HEK293 (cell line): ENCODE results near the gene IL18RAP.

ENCODE experiments used
- CTCF ChIA-PET: fragments of 350-600 bp; formaldehyde crosslinking; extraction: SDS; loops from one replicate; lab custom pipeline; 2021; ENCODE audit warnings: antibody characterized with exemption; lab: Yijun Ruan, JAX
- POLR2A ChIA-PET: fragments of 300-600 bp; formaldehyde crosslinking; extraction: SDS; loops from one replicate; lab custom pipeline; 2020; ENCODE audit warnings: antibody characterized with exemption, inconsistent platforms; lab: Yijun Ruan, JAX
- H3K27ac ChIP-seq: fragments of 200-500 bp; sonication (Bioruptor generic); 2 replicates; pipeline ENCODE4 v1.5.1; 2014; ENCODE audit warnings: low read depth, low read length, control low read depth, inconsistent platforms; ENCODE audit errors: extremely low read depth
- H3K36me3 ChIP-seq, 2 experiments: fragments of 200-500 bp in 1 of 2; sonication (Bioruptor generic) in 1 of 2; 1 replicate in 1 of 2; 2 replicates in 1 of 2; pipeline ENCODE4 v1.5.1; 2014 to 2017; ENCODE audit warnings: inconsistent platforms in 2 of 2, low read length in 2 of 2; ENCODE audit not compliant: control insufficient read depth in 2 of 2, insufficient read depth in 1 of 2
- H3K4me1 ChIP-seq: fragments of 200-500 bp; sonication (Bioruptor generic); 2 replicates; pipeline ENCODE4 v1.5.1; 2014; ENCODE audit warnings: mild to moderate bottlenecking, low read length, inconsistent platforms; ENCODE audit not compliant: control insufficient read depth, insufficient read depth
- H3K4me3 ChIP-seq: 2 replicates; pipeline ENCODE4 v1.5.1; 2011; ENCODE audit warnings: low read depth, mild to moderate bottlenecking, control low read depth, low read length, moderate library complexity
- H3K9me3 ChIP-seq: fragments of 200-500 bp; sonication (Bioruptor generic); 2 replicates; pipeline ENCODE4 v1.5.1; 2014; ENCODE audit warnings: low read depth, low read length, inconsistent platforms; ENCODE audit not compliant: control insufficient read depth, insufficient read depth
- GFI1B ChIP-seq: fragments of 450-650 bp; formaldehyde crosslinking; IDR thresholded peaks from 2 replicates; pipeline ENCODE4 v1.5.1; 2016; ENCODE audit warnings: missing biosample characterization, missing genetic modification characterization
- HOXA7 ChIP-seq: sonication (generic); formaldehyde crosslinking; IDR thresholded peaks from 2 replicates; pipeline ENCODE4 v1.8.1; 2022; ENCODE audit warnings: missing genetic modification reagents, borderline replicate concordance
- MEIS1 ChIP-seq: sonication (generic); formaldehyde crosslinking; IDR thresholded peaks from 2 replicates; pipeline ENCODE4 v1.8.1; 2022; ENCODE audit warnings: missing genetic modification reagents, mild to moderate bottlenecking, borderline replicate concordance
- SALL2 ChIP-seq: fragments of 450-650 bp; formaldehyde crosslinking; IDR thresholded peaks from 2 replicates; pipeline ENCODE4 v1.5.0; 2017; ENCODE audit warnings: missing biosample characterization, mild to moderate bottlenecking, missing genetic modification characterization, borderline replicate concordance
- ZBTB48 ChIP-seq: fragments of 450-650 bp; formaldehyde crosslinking; IDR thresholded peaks from 2 replicates; pipeline ENCODE4 v1.5.1; 2016; ENCODE audit warnings: missing biosample characterization, missing genetic modification characterization
- ZBTB8A ChIP-seq: fragments of 450-650 bp; formaldehyde crosslinking; IDR thresholded peaks from 2 replicates; pipeline ENCODE4 v1.5.1; 2016; ENCODE audit warnings: missing biosample characterization, missing genetic modification characterization
- ZIC2 ChIP-seq: fragments of 450-650 bp; formaldehyde crosslinking; IDR thresholded peaks from 2 replicates; pipeline ENCODE4 v1.5.1; 2016; ENCODE audit warnings: missing biosample characterization, missing genetic modification characterization
- ZNF132 ChIP-seq: fragments of 450-650 bp; formaldehyde crosslinking; IDR thresholded peaks from 2 replicates; pipeline ENCODE4 v1.5.1; 2017; ENCODE audit warnings: missing biosample characterization, missing genetic modification characterization, borderline replicate concordance
- ZNF174 ChIP-seq: fragments of 450-650 bp; formaldehyde crosslinking; IDR thresholded peaks from 2 replicates; pipeline ENCODE4 v1.5.0; 2017; ENCODE audit warnings: missing biosample characterization, mild to moderate bottlenecking, missing genetic modification characterization
- ZNF24 ChIP-seq: fragments of 450-650 bp; formaldehyde crosslinking; IDR thresholded peaks from 2 replicates; pipeline ENCODE4 v1.5.1; 2016; ENCODE audit warnings: missing biosample characterization, missing genetic modification characterization
- ZNF274 ChIP-seq, 2 experiments: fragments of 200-500 bp in 1 of 2; fragments of 450-650 bp in 1 of 2; sonication (Bioruptor generic) in 1 of 2; formaldehyde crosslinking in 1 of 2; IDR thresholded peaks; 2 replicates each; pipeline versions ENCODE4 v1.5.1 to v1.6.1; 2014 to 2016; ENCODE audit warnings: borderline replicate concordance in 1 of 2, inconsistent platforms in 1 of 2, low read length in 1 of 2, missing biosample characterization in 1 of 2, missing genetic modification characterization in 1 of 2
- ZNF302 ChIP-seq: fragments of 450-650 bp; formaldehyde crosslinking; IDR thresholded peaks from 2 replicates; pipeline ENCODE4 v1.5.1; 2016; ENCODE audit warnings: missing biosample characterization, missing genetic modification characterization, low read depth
- ZNF416 ChIP-seq: fragments of 450-650 bp; formaldehyde crosslinking; IDR thresholded peaks from 2 replicates; pipeline ENCODE4 v1.5.1; 2016; ENCODE audit warnings: missing biosample characterization, missing genetic modification characterization
- ZNF423 ChIP-seq: fragments of 450-650 bp; formaldehyde crosslinking; IDR thresholded peaks from 2 replicates; pipeline ENCODE4 v1.5.1; 2016; ENCODE audit warnings: missing biosample characterization, missing genetic modification characterization
- ZNF426 ChIP-seq: fragments of 450-650 bp; formaldehyde crosslinking; IDR thresholded peaks from 2 replicates; pipeline ENCODE4 v1.5.1; 2017; ENCODE audit warnings: missing biosample characterization, missing genetic modification characterization, mild to moderate bottlenecking, inconsistent platforms, moderate library complexity
- ZNF558 ChIP-seq: fragments of 450-650 bp; formaldehyde crosslinking; IDR thresholded peaks from 2 replicates; pipeline ENCODE4 v1.5.1; 2016; ENCODE audit warnings: missing biosample characterization, missing genetic modification characterization
- ZNF623 ChIP-seq: fragments of 450-650 bp; formaldehyde crosslinking; IDR thresholded peaks from 2 replicates; pipeline ENCODE4 v1.5.1; 2016; ENCODE audit warnings: missing biosample characterization, missing genetic modification characterization
- ZNF626 ChIP-seq: fragments of 450-650 bp; sonication (Bioruptor Pico); formaldehyde crosslinking; IDR thresholded peaks from 2 replicates; pipeline ENCODE4 v1.5.1; 2018; ENCODE audit warnings: missing biosample characterization, missing genetic modification characterization, inconsistent platforms
- ZNF677 ChIP-seq: fragments of 450-650 bp; IDR thresholded peaks from 2 replicates; pipeline ENCODE4 v1.5.0; 2018; ENCODE audit warnings: missing biosample characterization, mild to moderate bottlenecking, missing genetic modification characterization, moderate library complexity
- ZNF76 ChIP-seq: fragments of 450-650 bp; formaldehyde crosslinking; IDR thresholded peaks from 2 replicates; pipeline ENCODE4; 2016; ENCODE audit warnings: low read depth, missing biosample characterization, missing genetic modification characterization, borderline replicate concordance
- ZSCAN30 ChIP-seq: fragments of 450-650 bp; IDR thresholded peaks from 2 replicates; pipeline ENCODE4 v1.5.1; 2018; ENCODE audit warnings: missing biosample characterization, mild to moderate bottlenecking, missing genetic modification characterization, moderate library complexity
- TF ChIP-seq, protein P1 (sequence below): fragments of 450-650 bp; formaldehyde crosslinking; IDR thresholded peaks from 2 replicates; pipeline ENCODE4 v1.5.1; 2016; ENCODE audit warnings: missing biosample characterization, missing genetic modification characterization
- TF ChIP-seq, protein P2 (sequence below): fragments of 450-650 bp; formaldehyde crosslinking; IDR thresholded peaks from 2 replicates; pipeline ENCODE4 v1.5.1; 2016; ENCODE audit warnings: missing biosample characterization, missing genetic modification characterization

IL18RAP gene

DNA sequence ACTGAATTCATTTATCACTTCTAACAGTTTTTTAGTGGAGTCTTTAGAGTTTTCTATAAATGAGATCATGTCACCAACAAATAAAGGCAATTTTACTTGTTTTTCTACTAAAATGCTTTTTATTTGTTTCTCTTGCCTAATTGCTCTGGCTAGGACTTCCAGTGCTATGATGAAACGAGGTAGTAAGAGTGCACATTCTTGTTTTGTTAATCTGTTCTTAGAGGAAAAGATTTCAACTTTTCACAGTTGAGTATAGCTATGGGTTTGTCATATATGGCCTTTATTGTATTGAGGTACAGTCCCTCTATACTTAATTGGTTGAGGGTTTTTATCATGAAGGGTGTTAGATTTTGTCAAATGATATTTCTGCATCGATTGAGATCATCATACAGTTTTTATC, 5.6 kb downstream of the IL18RAP start:
- H3K4me1 ChIP-seq, result no peaks in the 10 kb centered on the region
- no peak overlapping the region for H3K27ac ChIP-seq
- POLR2A ChIA-PET, result no interaction called here
- CTCF ChIA-PET, result interaction anchor here (1.1 kb wide), 1 partner anchor 188 kb away, joined by 3 read pairs; no protein-coding TSS in a partner anchor
- H3K9me3 ChIP-seq, result no peaks in the 10 kb centered on the region
- no peak overlapping the region for H3K4me3 ChIP-seq
- TF ChIP-seq ZNF677 (tag by site-specific recombination) (no peak), ZNF416 (tag by site-specific recombination) (no peak), ZNF558 (tag by site-specific recombination) (no peak), ZNF24 (no peak)
- TF ChIP-seq, all 188 proteins: peak for 0
- no peaks in the 10 kb centered on the region for H3K36me3 ChIP-seq

DNA sequence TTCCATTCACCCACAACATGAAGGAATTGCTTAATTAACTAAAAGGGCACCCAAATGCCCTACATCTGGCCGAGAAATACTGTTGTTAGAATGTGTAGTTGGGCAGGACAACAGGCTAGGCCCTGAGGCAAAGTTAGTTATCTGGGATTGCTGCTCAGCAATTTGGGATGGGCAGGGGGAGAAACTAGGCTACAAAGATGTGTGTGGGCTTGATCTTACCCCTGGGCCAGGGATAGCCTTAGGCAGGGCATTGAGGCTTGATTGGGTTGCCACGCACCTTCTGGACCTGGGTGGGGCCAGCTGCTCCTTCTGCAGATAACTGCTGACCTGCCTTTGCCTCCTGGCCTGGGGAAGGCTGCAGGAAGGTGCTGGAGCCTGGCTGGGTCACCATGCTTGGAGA, 9.4 kb downstream of the IL18RAP start:
- TF ChIP-seq ZNF302 (tag by site-specific recombination), result no peak
- TF ChIP-seq ZNF174 (tag by site-specific recombination), result no peak
- no peak for TF ChIP-seq SALL2 (tag by site-specific recombination)
- no peak for TF ChIP-seq ZNF426 (tag by site-specific recombination)
- TF ChIP-seq MEIS1 (CRISPR knock-in tag), result no peak
- no peak for TF ChIP-seq ZNF677 (tag by site-specific recombination)
- TF ChIP-seq ZNF132 (tag by site-specific recombination), result no peak
- no peak for TF ChIP-seq GFI1B
- TF ChIP-seq ZBTB8A (tag by site-specific recombination), result no peak
- TF ChIP-seq ZNF623 (tag by site-specific recombination), result no peak
- TF ChIP-seq, all 188 proteins: peak for 0
- no peak overlapping the region for H3K4me3 ChIP-seq
- H3K36me3 ChIP-seq, result no peaks in the 10 kb centered on the region
- no peaks in the 10 kb centered on the region for H3K9me3 ChIP-seq
- no peaks in the 10 kb centered on the region for H3K4me1 ChIP-seq
- ChIA-PET CTCF (interaction anchor here (1.6 kb wide), 1 partner anchor 11 kb away, joined by 4 read pairs; no protein-coding TSS in a partner anchor), POLR2A (no interaction called here)
- no peak overlapping the region for H3K27ac ChIP-seq

DNA sequence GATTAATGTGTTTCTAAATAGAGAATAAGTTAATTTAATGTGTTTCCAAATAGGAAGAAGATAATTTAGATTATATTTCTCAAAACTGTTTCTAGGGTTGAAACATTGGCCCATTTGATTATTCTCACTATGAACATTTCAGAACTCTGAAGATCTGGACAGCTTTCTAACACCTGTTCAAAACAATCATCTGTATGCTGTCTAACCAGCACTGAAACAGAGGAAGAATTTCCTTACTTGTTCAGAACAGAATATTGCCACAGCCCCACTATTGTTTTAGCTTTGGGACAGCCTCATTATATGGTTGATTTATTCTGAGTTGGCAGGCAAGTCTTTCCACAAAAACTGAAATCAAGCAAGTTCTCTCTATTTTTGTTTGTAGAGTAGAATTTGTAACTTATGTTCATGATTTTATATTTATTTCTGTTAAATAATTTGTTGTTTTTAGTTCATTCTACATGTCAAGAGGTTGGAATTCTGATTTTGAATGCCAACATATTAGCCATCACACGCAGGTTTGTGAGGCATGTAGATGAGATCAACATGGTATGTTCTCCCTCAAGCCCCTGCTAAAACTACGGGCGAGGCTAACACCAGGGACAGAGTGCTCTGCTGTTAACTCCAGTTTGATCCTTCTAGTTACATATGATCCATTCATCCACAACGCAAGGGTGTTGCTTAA, 11.2 kb downstream of the IL18RAP start:
- ChIA-PET POLR2A (no interaction called here), CTCF (no interaction called here)
- no peaks in the 10 kb centered on the region for H3K36me3 ChIP-seq
- H3K27ac ChIP-seq, result no peak overlapping the region
- H3K4me1 ChIP-seq, result no peaks in the 10 kb centered on the region
- H3K9me3 ChIP-seq, result no peaks in the 10 kb centered on the region
- no peak for TF ChIP-seq ZNF626 (tag by site-specific recombination)
- TF ChIP-seq ZSCAN30, result no peak
- no peak for TF ChIP-seq ZNF423
- TF ChIP-seq ZNF274 (IDR thresholded peaks at IDR 0.05; ENCODE audit: low read length), result no peak
- TF ChIP-seq ZNF274 (tag by site-specific recombination; IDR thresholded peaks at IDR 0.05; ENCODE audit: borderline replicate concordance), result no peak
- TF ChIP-seq ZNF76 (tag by site-specific recombination), result no peak
- H3K4me3 ChIP-seq, result no peak overlapping the region

DNA sequence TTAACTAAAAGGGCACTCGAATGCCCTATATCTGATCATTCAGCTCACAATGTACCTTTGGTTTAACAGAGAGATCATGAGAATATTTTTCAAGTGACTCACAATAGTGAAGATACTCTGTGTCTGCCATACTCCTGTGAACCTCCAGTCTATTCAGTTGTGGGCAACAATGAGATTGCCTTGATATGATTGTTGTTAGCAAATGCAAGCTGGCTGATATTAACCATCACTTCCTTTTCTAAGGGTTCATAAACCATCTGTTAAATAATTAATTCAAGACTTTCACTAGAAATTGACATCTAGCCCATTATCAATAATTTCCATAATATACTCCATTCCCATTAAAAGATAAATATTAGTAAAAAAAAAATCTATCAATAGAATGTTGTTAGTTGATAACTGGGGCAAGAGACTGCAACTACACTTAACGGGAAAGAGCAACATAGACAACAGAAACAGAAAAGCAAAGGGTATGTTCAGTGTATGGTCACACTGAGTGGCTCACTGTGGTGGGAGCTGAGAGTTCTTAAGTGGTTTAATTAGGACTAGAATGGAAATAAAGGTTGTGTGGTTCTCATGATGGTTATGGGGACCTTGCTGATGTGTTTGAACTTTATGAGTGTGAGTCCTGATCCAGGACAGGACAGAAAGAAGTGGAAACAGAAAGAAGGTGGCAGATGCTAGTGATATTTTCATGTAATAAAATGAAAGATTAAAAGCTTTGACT, 11.9 kb downstream of the IL18RAP start:
- CTCF ChIA-PET, result no interaction called here
- Histone ChIP-seq H3K36me3 (no peaks in the 10 kb centered on the region), H3K4me1 (no peaks in the 10 kb centered on the region), H3K9me3 (no peaks in the 10 kb centered on the region), H3K27ac (no peak overlapping the region), H3K4me3 (no peak overlapping the region)
- POLR2A ChIA-PET, result no interaction called here
- TF ChIP-seq, protein P1, sequence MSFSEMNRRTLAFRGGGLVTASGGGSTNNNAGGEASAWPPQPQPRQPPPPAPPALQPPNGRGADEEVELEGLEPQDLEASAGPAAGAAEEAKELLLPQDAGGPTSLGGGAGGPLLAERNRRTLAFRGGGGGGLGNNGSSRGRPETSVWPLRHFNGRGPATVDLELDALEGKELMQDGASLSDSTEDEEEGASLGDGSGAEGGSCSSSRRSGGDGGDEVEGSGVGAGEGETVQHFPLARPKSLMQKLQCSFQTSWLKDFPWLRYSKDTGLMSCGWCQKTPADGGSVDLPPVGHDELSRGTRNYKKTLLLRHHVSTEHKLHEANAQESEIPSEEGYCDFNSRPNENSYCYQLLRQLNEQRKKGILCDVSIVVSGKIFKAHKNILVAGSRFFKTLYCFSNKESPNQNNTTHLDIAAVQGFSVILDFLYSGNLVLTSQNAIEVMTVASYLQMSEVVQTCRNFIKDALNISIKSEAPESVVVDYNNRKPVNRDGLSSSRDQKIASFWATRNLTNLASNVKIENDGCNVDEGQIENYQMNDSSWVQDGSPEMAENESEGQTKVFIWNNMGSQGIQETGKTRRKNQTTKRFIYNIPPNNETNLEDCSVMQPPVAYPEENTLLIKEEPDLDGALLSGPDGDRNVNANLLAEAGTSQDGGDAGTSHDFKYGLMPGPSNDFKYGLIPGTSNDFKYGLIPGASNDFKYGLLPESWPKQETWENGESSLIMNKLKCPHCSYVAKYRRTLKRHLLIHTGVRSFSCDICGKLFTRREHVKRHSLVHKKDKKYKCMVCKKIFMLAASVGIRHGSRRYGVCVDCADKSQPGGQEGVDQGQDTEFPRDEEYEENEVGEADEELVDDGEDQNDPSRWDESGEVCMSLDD (tag by site-specific recombination), result no peak
- TF ChIP-seq HOXA7 (CRISPR knock-in tag) (no peak), ZIC2 (tag by site-specific recombination) (no peak), ZBTB48 (no peak)
- TF ChIP-seq, protein P2, sequence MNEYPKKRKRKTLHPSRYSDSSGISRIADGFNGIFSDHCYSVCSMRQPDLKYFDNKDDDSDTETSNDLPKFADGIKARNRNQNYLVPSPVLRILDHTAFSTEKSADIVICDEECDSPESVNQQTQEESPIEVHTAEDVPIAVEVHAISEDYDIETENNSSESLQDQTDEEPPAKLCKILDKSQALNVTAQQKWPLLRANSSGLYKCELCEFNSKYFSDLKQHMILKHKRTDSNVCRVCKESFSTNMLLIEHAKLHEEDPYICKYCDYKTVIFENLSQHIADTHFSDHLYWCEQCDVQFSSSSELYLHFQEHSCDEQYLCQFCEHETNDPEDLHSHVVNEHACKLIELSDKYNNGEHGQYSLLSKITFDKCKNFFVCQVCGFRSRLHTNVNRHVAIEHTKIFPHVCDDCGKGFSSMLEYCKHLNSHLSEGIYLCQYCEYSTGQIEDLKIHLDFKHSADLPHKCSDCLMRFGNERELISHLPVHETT (tag by site-specific recombination), result no peak
